ENCODE measurements around the gene TACO1.

GRCh38 chr17:63645775-63646487 lies 45.2 kb downstream of the TACO1 start:
- no peak for TF ChIP-seq CTCF (conservative IDR thresholded peaks at IDR 0.05; ENCODE audit: low read depth, low read length)
- no peak for TF ChIP-seq RAD21 (IDR thresholded peaks at IDR 0.05; ENCODE audit: low read length)
- TF ChIP-seq POLR2A (IDR thresholded peaks at IDR 0.05; ENCODE audit: low read depth, low read length) = no peak
- no peak for TF ChIP-seq FOS (IDR thresholded peaks at IDR 0.05; ENCODE audit: low read depth, low read length)
- no peak for TF ChIP-seq ELK1 (IDR thresholded peaks at IDR 0.05; ENCODE audit: borderline replicate concordance, low read depth, low read length)
- no peak for TF ChIP-seq MAZ (IDR thresholded peaks at IDR 0.05; ENCODE audit: borderline replicate concordance, low read depth, low read length)
- no peak for TF ChIP-seq CHD1 (IDR thresholded peaks at IDR 0.05; ENCODE audit: low read depth, low read length)
- TF ChIP-seq SMC3 (IDR thresholded peaks at IDR 0.05; ENCODE audit: low read depth, low read length) = no peak
- TF ChIP-seq USF2 (IDR thresholded peaks at IDR 0.05; ENCODE audit: low read depth, low read length) = no peak
- no peak for TF ChIP-seq NFE2L2 (IDR thresholded peaks at IDR 0.05; ENCODE audit: low read depth, low read length)
- no peak for TF ChIP-seq RFX5 (IDR thresholded peaks at IDR 0.05; ENCODE audit: low read depth, low read length)
- TF ChIP-seq CEBPB (IDR thresholded peaks at IDR 0.05; ENCODE audit: low read depth, low read length) = no peak
- no peak for TF ChIP-seq MAFK (IDR thresholded peaks at IDR 0.05; ENCODE audit: low read depth, low read length)
